Lower leg skin (tissue), 4 donors: Measurements from ENCODE around the gene PLS1. TPM values are rescaled to one million over a fixed set of nuclear protein-coding genes. Genes with fewer than 3 reads are reported as not detected.

Experiments
- DNase-seq, 2 donors: peaks; one replicate each; pipeline ENCODE4 v3.0.0-alpha.2; 2019; ENCODE audit warnings: low spot score in 2 of 2
- H3K4me3 ChIP-seq: fragments of 200-600 bp; sonication (generic); 2 replicates; pipeline ENCODE4 v1.5.1; 2017; ENCODE audit warnings: mild to moderate bottlenecking, low read depth; ENCODE audit not compliant: poor library complexity, severe bottlenecking
- CTCF ChIP-seq, 3 donors: fragments of 450-650 bp; IDR thresholded peaks; one replicate each; pipeline ENCODE4 v1.5.1; 2016; ENCODE audit warnings: antibody characterized with exemption in 3 of 3, mild to moderate bottlenecking in 3 of 3, moderate library complexity in 2 of 3
- POLR2A ChIP-seq, 2 donors: fragments of 450-650 bp; IDR thresholded peaks; one replicate each; pipeline ENCODE4 v1.6.1; 2016 to 2017; ENCODE audit warnings: antibody characterized with exemption in 2 of 2, mild to moderate bottlenecking in 1 of 2, moderate library complexity in 1 of 2
- WGBS, 2 donors: methylation state at CpG; one replicate each; pipeline ENCODE4 v1.1.5; 2018; 5-methylcytosine and 5-hydroxymethylcytosine counted together
- intact Hi-C: fragments of 100-400 bp; cut with DNase I; formaldehyde crosslinking; loops from one replicate; pipeline ENCODE4 v1.15.0; 2023; ENCODE audit warnings: low total_unique reads
- total RNA-seq, 4 donors: library from RNA; depleted of rRNA; stranded (reverse); fragments of >200 nt; gene quantifications; one replicate each; pipeline ENCODE4 v1.1.0, GENCODE V29; 2016

The PLS1 gene
- total RNA-seq, 4 donors from 2014 or later: 6.1 to 8.6 (median 6.9) TPM

GRCh38 chr3:142641504-142641903 lies 45.3 kb downstream of the PLS1 start:
- WGBS, 2 donors: 82 to 86% methylated on average over 3 of the region's 3 CpGs

GRCh38 chr3:142642956-142643355 lies 46.8 kb downstream of the PLS1 start:
- DNase-seq: no peak
- no peak overlapping the region for H3K4me3 ChIP-seq
- TF ChIP-seq POLR2A (IDR thresholded peaks at IDR 0.05): no peak
- no peak for TF ChIP-seq CTCF (IDR thresholded peaks at IDR 0.05)
- intact Hi-C loops: no loop called here

More at GRCh38 chr3:142641504-142641903, 45.3 kb downstream of the PLS1 start:
- H3K4me3 ChIP-seq: no peak overlapping the region
- DNase-seq: no peak
- intact Hi-C loops: no loop called here
- TF ChIP-seq CTCF (IDR thresholded peaks at IDR 0.05): no peak
- TF ChIP-seq POLR2A (IDR thresholded peaks at IDR 0.05): no peak

- intact Hi-C loops: no loop called here
- no peak overlapping the region for H3K4me3 ChIP-seq
- TF ChIP-seq CTCF (IDR thresholded peaks at IDR 0.05) (no peak), POLR2A (IDR thresholded peaks at IDR 0.05) (no peak)
- WGBS, 2 donors: 75 to 92% methylated on average over 6 of the region's 6 CpGs
- no peak for DNase-seq
Measured at GRCh38 chr3:142644502-142644901, 48.3 kb downstream of the PLS1 start.

- 56 to 59% methylated on average over 2 of the region's 2 CpGs for WGBS, 2 donors
- intact Hi-C loops: no loop called here
- H3K4me3 ChIP-seq: no peak overlapping the region
- no peak for DNase-seq
- TF ChIP-seq CTCF (IDR thresholded peaks at IDR 0.05): no peak
- no peak for TF ChIP-seq POLR2A (IDR thresholded peaks at IDR 0.05)
Measured at GRCh38 chr3:142645236-142645793, 49.1 kb downstream of the PLS1 start.

- H3K4me3 ChIP-seq: no peak overlapping the region
- intact Hi-C loops: no loop called here
- no peak for TF ChIP-seq CTCF (IDR thresholded peaks at IDR 0.05)
- TF ChIP-seq POLR2A (IDR thresholded peaks at IDR 0.05): no peak
- no peak for DNase-seq
- WGBS, 2 donors: 59 to 67% methylated on average over 5 of the region's 5 CpGs
Measured at GRCh38 chr3:142646020-142646785, 50.0 kb downstream of the PLS1 start.
